Activated naive CD8-positive, alpha-beta T cell treated with anti-CD3 and anti-CD28 coated beads, Interleukin-2, amount 50 U/mL, for 16 hours (primary cell): ENCODE measurements around the gene MEST.
"Not testable (repeated sequence)": the region's sequence is repeated elsewhere in the genome, so short reads cannot be mapped to it uniquely, and the experiment has no call there.

ENCODE experiments used
- DNase-seq: peaks from one replicate; pipeline ENCODE4 v3.0.0-alpha.2; 2020; ENCODE audit warnings: low read depth, low spot score

MEST gene

DNA sequence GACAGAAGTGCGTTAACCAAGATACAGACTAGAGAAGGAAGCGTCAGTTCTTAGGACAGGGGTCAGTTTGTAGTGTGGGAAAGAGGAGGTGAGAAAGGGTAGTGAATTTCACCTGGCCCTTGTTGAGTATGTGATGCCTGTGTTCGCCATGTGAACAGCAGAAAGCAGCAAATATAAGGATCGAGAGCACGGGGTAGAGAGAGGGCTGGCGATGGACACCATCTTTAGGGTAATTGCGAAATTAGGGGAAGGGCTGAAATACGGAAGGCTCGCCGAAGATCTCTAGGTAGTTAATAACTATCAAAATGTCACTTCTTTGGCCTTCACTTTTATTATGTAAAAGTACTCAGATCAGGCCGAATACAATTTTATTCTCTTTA is 6.2 kb upstream of the MEST start:
- no peak for DNase-seq

DNA sequence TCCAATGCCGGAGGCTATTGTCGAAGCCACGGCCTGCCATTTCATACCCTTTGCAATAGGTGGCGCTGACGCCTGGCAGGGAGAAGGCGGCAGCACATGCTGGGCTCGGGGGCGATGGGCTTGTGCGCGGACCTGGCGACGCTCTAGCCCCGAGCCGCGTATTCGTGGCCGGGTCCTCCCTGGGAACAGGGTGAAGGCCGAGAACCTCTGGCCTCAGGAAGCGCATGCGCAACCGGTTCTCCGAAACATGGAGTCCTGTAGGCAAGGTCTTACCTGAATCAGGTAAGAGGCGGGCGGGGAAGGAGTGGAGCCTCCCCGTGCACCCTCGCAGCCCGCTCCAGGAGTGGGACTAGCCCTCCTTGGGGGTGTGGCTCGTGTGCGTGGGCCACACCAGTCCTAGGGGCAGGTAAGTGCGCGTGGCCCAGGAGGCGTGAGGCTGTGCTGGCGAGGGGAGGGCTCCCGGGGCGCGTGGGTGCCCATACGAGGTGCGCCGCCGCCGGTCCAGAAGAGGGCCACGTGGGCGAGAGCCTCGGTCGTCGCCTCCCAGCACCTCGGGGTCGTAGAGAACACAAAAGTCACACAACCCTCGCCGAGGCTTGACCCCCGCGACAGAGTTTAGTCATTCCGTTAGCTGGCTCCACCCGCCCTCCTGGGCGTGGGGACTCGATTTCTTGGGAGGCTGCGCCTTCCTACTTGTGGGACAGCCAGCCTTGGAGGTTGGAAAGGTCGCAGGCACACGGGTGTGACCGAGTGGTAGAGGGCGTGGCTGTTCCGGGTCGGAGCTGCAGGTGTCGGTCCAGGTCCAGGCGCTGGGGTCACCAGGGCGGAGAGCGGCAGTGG is 5.6 kb upstream of the MEST start:
- DNase-seq, result peak; percentile 33

GRCh38 chr7:130486954-130487436 is 4.9 kb upstream of the MEST start:
- DNase-seq, result no peak

DNA sequence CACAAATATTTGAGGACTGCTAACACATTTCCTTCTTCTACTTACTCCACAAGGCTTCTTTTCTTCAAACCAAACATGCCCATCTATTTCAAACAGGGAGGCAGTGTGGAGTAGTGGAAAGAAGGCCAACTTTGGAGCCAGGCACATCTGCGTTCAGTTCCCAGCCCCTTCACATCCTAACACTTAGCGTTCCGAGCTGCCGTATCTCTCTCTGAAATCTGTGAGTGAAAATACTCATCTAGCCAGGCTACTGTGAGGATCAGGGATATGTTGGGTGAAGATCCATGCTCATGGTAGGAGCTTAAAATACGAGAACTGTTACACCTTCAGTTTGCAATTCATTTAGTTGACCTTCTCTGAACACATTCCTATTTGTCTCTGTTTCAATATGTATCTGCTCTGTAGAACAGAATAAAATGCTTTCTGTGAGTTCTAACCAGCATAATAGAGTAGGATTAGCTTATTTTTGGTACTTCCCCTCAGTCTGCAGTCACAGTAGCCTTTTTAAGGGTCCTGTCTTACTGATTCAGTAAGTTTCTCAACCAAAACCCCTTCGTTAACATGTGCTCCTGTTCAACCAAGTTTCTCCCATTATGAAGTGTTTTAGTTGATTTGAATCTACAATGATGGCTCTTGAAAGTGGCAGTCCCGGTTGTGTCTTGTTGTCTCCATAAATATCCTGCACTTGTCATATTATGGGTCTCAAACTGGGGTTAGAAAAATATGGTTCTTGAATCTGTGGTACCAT is 3.3 kb upstream of the MEST start:
- DNase-seq, result no peak

- no peak for DNase-seq
Measured at GRCh38 chr7:130489140-130489983, 2.5 kb upstream of the MEST start.

GRCh38 chr7:130490311-130490791 is 1.5 kb upstream of the MEST start:
- DNase-seq, result no peak

DNA sequence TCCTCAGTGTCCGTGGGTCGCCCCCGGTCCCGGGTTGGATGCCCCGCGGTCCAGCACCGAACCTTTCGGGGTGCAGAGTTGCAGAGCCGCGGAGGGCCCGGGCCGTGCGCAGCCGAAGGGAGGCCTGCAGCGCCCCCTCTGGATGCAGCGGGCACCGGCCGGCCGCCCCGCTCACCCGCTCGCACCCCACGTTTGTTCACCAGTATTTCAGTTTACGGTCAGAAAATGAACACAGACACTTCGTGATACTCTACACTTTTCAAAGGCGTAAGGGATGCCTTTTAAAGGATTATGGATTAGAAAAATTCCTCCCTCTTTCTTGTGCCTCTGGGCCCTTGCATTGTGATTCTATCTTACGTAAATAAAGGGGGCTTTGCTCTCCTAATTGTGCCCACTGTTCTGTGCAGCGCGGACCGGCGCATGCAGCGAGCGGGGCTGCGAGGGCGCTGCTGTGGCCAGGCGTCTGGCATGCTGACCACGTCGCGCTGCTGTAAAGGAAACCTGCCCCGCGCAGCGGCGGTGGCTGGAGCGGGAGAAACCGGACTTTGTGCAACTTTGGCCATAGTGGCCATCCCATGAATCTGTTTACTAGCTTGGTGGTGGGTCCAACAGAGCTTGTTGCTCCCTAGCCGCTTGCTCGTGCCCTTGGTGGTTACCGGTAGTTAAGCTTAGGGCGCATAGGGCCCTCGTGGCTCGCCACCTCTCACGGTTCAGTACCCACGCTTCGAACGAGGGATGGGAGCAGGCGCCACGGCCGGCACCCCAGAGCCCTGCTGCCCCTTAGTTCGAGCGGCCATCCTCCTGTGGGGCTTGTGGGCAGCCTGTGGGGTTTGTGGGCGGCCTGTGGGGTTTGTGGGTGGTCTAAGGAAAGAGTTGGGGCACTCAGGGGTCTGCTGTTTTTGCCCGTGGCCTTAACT is 739 bp upstream of the MEST start:
- DNase-seq, result no peak

DNA sequence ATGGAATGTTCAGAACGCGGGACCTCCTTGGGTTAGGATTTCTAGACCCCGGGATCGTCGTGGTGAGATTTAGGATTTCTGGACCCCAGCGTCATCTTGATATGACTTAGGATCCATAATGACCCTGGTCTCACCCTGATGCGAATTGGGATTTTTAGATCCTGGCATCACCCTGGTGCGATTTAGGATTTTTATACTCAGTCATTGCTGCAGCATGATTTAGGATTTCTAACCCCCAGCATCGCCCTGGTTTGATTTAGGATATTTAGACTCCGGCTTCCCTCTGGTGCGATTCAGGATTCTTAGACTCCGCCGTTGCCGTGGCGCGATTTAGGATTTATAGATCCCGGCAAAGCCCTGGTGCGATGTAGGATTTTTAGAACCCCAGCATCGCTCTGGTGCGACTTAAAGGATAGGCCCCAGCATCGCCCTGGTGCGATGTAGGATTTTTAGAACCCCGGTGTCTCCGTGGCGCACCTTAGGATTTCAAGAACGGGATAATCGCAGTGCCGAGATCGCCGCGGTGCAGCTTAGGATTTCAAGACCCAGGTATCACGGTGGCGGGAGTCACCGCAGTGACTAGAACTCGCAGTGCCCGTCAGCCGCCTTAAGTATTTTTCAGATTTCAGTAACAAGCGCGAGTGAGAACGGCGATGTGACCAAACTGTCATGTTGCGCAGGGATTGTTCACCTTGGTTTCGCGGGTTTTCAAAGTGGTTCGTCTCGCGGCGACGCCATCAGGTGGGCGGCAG is 814 bp downstream of the MEST start:
- no peak for DNase-seq

DNA sequence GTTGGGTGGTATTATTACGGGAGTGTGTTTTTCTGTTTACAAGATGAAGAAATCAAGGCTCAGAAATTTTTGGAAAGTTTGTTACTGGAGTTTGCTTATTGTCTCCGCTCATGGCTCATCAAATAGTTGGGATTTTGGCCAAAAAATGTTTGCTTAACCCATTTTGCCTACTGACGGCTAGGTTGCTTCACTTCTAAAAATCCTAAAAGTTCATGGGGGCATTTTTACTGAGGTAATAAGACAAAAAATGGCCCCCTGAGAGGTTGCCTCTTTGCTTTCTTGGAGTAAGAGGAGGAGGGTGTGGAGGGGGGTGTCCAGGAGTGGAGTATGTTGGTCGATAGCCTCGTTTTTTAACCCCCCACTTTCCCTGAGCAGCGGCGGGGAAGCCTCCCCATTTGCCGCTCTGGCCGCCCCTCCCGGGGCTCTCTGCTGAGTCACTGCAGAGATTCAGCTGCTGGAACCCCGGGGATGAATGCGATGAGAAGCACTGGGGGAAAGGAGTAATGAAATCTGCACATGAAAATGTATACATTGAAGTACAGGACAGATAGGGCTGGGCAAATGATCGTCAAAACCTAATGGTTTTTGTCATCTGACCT is 1.5 kb downstream of the MEST start:
- no peak for DNase-seq

GRCh38 chr7:130494431-130494858 is 2.6 kb downstream of the MEST start:
- no peak for DNase-seq

DNA sequence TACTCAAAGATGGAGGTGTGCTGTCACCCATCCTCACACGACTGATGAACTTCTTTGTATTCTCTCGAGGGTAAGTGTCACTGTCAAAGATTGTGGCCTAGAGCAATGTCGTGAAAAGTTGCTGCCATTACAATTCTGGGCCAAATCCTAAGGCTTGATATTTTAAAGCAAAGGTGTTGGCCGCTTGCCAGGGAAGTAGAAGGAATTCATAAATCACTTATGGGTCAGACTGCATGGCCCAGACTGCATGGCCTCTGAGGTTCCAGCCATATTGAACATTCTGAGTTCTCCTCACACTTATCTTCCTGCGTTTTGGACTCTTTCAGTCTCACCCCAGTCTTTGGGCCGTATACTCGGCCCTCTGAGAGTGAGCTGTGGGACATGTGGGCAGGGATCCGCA is 8.6 kb downstream of the MEST start:
- DNase-seq, result no peak

DNA sequence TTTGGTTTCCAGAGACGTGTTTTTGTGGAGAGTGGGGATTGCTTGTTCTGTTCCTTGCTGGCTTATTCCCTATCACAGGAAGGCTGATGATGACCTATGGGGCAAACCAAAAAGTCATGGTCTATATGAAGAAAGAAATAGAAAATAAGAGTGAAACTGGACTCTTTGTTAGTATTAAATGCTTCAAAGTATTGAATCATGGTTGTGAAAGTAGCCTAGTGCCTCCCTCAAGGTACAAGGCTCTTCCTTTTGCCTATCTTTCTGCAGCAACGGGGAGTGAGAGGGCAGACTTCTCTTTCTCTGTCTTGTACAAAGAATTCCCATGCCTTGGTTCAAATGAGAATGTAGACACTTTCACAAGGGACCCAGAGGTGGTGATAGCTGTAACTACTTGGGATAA is 9.0 kb downstream of the MEST start:
- DNase-seq, result no peak

DNA sequence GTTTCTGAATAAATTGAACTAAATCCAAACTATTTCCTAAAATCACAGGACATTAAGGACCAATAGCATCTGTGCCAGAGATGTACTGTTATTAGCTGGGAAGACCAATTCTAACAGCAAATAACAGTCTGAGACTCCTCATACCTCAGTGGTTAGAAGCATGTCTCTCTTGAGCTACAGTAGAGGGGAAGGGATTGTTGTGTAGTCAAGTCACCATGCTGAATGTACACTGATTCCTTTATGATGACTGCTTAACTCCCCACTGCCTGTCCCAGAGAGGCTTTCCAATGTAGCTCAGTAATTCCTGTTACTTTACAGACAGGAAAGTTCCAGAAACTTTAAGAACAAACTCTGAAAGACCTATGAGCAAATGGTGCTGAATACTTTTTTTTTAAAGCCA is 13.9 kb downstream of the MEST start:
- DNase-seq, result no peak

DNA sequence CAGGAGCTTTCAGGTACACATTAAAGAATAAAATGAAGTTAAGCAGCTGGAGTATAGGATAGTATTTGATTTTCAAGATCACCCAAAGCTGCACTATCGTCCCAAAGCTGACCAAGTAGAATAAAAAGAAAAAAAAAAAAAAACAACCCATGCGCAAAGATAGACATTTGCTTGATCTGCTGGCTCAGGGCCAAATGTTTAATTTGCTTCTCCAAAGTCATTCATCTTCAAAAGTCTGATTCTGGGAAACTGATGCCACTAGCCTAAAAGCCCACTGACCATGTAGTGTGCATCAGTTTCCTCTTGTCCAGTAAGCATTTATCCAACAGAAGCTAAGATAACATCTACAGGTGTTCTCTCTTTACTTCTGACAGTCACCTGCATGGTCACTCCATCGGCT is 14.5 kb downstream of the MEST start:
- no peak for DNase-seq

- not testable (repeated sequence) for DNase-seq
Measured at GRCh38 chr7:130512038-130512437, 20.2 kb downstream of the MEST start.

DNA sequence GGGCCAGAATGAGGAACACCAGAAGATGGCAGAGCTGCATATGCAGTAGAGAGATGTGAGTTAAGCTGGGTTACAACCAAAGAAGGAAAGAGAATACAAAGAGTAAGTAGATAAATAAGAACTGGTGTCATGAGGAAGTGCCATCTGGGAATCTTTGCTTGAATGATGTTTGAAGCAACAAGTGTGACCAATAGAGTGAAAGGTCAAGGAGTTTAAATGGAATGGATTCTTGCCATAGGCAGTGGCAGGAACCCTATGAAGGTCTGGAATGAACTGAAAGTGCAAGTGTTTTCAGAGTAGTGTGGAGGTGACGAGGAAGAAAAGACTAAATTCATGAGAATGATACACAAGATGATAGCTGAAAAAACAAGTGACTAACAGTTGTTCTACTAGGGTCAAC is 21.6 kb downstream of the MEST start:
- DNase-seq, result no peak

- no peak for DNase-seq
Measured at GRCh38 chr7:130515315-130516040, 23.6 kb downstream of the MEST start.

DNA sequence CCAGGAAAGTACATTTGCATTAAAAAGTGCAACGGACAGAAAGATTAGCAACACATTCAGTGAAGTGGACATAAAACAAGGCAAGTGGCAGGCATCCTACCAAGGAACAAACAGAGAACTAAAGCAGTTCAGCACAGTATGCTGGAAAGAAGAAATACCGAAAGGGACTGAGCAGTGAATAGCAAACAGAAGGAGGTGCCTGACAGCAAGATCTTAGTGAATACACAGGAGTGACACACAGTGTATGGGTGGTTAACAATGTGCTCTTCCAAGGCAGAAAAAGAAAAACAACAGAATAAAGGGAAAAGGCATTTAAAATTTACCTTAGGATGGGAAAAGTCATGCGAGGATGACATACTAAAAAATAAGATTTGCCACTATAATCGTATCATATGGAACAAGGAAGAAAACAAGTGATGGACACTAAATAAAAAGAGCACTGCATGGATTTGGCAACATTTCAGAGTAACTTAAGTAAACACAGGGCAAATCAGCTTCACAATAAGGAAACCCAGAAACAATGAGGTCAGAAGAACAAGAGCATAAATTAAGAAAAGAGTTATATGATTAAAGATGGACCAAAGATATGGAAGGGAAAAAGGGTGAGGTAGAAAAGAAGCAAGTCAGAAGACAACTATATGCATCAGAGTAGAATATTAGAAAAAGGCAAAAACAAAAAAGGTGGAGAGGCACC is 29.5 kb downstream of the MEST start:
- DNase-seq, result no peak
